Tibial artery (tissue), 4 donors: Measurements from ENCODE around the gene ZNF718.
"Not testable (repeated sequence)": the region's sequence is repeated elsewhere in the genome, so short reads cannot be mapped to it uniquely, and the experiment has no call there.

ENCODE experiments used
- DNase-seq, 2 donors: peaks; one replicate each; pipeline ENCODE4 v3.0.0-alpha.2; 2019
- H3K27ac ChIP-seq, 2 donors: fragments of 200-600 bp; sonication (generic) in 1 of 2; 1 replicate in 1 of 2; 2 replicates in 1 of 2; pipeline ENCODE4 v1.5.1; 2018 to 2019; ENCODE audit warnings: mild to moderate bottlenecking in 1 of 2
- H3K27me3 ChIP-seq, 2 donors: fragments of 200-600 bp; sonication (generic) in 1 of 2; one replicate each; pipeline versions ENCODE4 v1.5.1 to v1.6.0; 2016 to 2019
- H3K36me3 ChIP-seq, 3 donors: fragments of 200-600 bp; sonication (generic) in 2 of 3; one replicate each; pipeline ENCODE4 v1.5.1; 2016 to 2019; ENCODE audit warnings: mild to moderate bottlenecking in 2 of 3
- H3K4me1 ChIP-seq, 4 donors: fragments of 200-600 bp; sonication (generic) in 2 of 4; 1 replicate in 3 of 4; 2 replicates in 1 of 4; pipeline ENCODE4 v1.5.1; 2016 to 2019
- H3K4me3 ChIP-seq, 2 donors: fragments of 200-600 bp; sonication (generic) in 1 of 2; 1 replicate in 1 of 2; 2 replicates in 1 of 2; pipeline ENCODE4 v1.5.1; 2018 to 2019; ENCODE audit warnings: mild to moderate bottlenecking in 2 of 2
- H3K9me3 ChIP-seq, 3 donors: fragments of 200-600 bp; sonication (generic) in 1 of 3; one replicate each; pipeline ENCODE4 v1.5.1; 2016 to 2019
- CTCF ChIP-seq, 2 experiments: fragments of 200-600 bp in 1 of 2; fragments of 450-650 bp in 1 of 2; IDR thresholded peaks; one replicate each; pipeline ENCODE4 v1.5.1; 2017 to 2019; ENCODE audit warnings: antibody characterized with exemption in 2 of 2, mild to moderate bottlenecking in 1 of 2, moderate library complexity in 1 of 2
- intact Hi-C: fragments of 100-400 bp; cut with DNase I; formaldehyde crosslinking; loops from one replicate; pipeline ENCODE4 v1.15.0; 2023; ENCODE audit warnings: low total_unique reads

Gene ZNF718

DNA sequence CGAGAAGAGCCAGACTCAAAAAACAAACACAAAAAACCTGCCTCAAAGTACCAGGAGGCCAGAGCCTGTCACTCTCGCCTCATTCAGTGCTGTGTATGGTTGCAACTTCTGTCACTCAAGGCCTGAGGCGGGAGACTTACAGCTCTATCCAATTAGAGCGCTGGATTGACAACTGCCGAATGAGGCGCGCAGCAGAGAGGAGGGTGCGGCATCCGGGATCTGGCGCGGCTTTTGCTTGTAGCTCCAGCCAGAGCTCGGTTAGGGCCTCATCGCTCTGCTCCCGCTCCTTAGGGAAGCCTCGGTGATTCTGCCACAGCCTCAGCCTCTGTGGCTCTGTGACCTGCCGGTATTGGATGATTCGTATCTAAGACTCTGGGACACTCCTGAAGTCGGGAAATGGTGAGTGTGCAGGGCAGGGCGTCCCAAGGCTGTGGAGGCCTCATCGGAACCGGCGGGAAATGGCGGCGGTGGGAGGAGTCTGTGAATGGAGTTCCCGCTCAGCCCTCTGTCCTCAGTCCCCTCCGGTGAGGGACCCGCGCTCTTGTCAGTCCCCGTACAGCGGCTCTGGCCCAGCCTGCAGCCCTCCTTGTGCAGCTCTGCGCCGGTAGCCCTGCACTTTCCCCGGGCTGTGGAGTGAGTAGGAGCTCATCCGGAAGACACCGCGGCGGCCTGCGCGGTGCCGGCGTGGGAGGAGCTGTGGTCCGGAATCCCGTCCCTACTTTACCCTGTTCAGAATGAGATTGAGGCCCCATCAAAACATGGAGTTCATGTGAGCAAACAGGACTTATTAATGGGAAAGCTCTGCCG lies at the start of gene ZNF718:
Gene ZNF718 (plus strand): TSS at position 227 of the 807 bp plus-strand sequence. CDS start 170 bp downstream, at position 397.
- Histone ChIP-seq H3K9me3 (no peaks in the 10 kb centered on the region), H3K4me3 (peak within 1 kb of the TSS; percentile 83), H3K27me3 (no peaks in the 10 kb centered on the region), H3K4me1 (peaks cover 0 to 13% (median 6%) of the 10 kb centered on the region in 4 donors), H3K36me3 (peaks cover 0 to 28% (median 22%) of the 10 kb centered on the region in 3 donors), H3K27ac (peak within 1 kb of the TSS; percentile 73 to 89)
- intact Hi-C loops = no loop called here
- no peak for TF ChIP-seq CTCF (IDR thresholded peaks at IDR 0.05)
- peak; percentile 94 to 95 for DNase-seq

DNA sequence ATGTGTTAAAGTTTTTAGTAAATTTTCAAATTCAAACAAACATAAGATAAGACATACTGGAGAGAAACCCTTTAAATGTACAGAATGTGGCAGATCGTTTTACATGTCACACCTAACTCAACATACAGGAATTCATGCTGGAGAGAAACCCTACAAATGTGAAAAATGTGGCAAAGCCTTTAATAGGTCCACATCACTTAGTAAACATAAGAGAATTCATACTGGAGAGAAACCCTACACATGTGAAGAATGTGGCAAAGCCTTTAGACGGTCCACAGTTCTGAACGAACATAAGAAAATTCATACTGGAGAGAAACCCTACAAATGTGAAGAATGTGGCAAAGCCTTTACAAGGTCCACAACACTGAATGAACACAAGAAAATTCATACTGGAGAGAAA lies 38.4 kb upstream of the ZNF718 start:
- no peak overlapping the region for H3K4me3 ChIP-seq
- no peak for TF ChIP-seq CTCF (IDR thresholded peaks at IDR 0.05)
- no peak for DNase-seq
- peaks cover 8 to 99% (median 84%) of the 10 kb centered on the region in 3 donors for H3K9me3 ChIP-seq
- H3K27me3 ChIP-seq = no peaks in the 10 kb centered on the region
- H3K27ac ChIP-seq = no peak overlapping the region
- intact Hi-C loops = no loop called here
- H3K36me3 ChIP-seq = peaks cover 63 to 95% (median 95%) of the 10 kb centered on the region in 3 donors
- no peaks in the 10 kb centered on the region for H3K4me1 ChIP-seq

DNA sequence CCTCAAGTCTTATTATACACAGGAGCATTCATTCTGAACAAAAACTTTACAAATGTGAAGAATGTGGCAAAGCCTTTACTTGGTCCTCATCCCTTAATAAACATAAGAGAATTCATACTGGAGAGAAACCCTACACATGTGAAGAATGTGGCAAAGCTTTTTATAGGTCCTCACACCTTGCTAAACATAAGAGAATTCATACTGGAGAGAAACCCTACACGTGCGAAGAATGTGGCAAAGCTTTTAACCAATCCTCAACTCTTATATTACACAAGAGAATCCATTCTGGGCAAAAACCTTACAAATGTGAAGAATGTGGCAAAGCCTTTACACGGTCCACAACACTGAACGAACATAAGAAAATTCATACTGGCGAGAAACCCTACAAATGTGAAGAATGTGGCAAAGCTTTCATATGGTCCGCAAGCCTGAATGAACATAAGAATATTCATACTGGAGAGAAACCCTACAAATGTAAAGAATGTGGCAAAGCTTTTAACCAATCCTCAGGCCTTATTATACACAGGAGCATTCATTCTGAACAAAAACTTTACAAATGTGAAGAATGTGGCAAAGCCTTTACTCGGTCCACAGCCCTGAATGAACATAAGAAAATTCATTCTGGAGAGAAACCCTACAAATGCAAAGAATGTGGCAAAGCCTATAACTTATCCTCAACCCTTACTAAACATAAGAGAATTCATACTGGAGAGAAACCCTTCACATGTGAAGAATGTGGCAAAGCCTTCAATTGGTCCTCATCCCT lies 37.6 kb upstream of the ZNF718 start:
- H3K4me3 ChIP-seq, DNase-seq, H3K27ac ChIP-seq, H3K4me1 ChIP-seq, intact Hi-C loops, H3K27me3 ChIP-seq: not testable (repeated sequence)
- Histone ChIP-seq H3K36me3 (peaks cover 56 to 95% (median 95%) of the 10 kb centered on the region in 3 donors), H3K9me3 (peaks cover 8 to 99% (median 84%) of the 10 kb centered on the region in 3 donors)

GRCh38 chr4:98386-98785 lies 25.9 kb upstream of the ZNF718 start:
- Histone ChIP-seq H3K4me3 (no peak overlapping the region), H3K27ac (no peak overlapping the region), H3K27me3 (no peaks in the 10 kb centered on the region), H3K4me1 (no peaks in the 10 kb centered on the region), H3K9me3 (peaks cover 40 to 99% (median 70%) of the 10 kb centered on the region in 3 donors), H3K36me3 (peaks cover 0 to 23% (median 7%) of the 10 kb centered on the region in 3 donors)
- no peak for DNase-seq
- TF ChIP-seq CTCF (IDR thresholded peaks at IDR 0.05) = no peak
- intact Hi-C loops = no loop called here

DNA sequence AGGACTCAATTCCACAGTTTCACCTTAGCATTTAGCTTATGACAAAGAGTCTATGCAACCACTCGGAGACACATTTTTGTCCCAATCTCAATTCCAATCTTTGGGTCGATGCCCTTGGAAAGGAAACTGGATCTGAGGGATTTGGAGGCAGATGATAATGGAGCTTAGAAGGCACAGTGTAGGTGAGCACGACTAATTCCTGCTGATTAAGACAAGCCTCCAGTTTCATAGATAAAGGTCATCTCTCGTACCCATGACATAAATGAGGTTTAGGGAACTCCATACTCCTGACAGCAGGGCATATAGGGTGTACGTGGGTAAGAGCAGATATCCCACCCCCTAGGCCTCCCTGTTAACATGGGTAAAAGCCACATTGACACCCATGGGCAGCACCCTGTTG lies 24.4 kb upstream of the ZNF718 start:
- Histone ChIP-seq H3K4me3 (no peak overlapping the region), H3K27me3 (no peaks in the 10 kb centered on the region), H3K36me3 (peaks cover 0 to 19% (median under 1%) of the 10 kb centered on the region in 3 donors), H3K9me3 (peaks cover 30 to 92% (median 58%) of the 10 kb centered on the region in 3 donors), H3K4me1 (no peaks in the 10 kb centered on the region), H3K27ac (no peak overlapping the region)
- no peak for TF ChIP-seq CTCF (IDR thresholded peaks at IDR 0.05)
- intact Hi-C loops = no loop called here
- DNase-seq = no peak

- Histone ChIP-seq H3K27me3 (peaks cover 0 to 56% of the 10 kb centered on the region in 2 donors), H3K27ac (no peak overlapping the region), H3K4me3 (peak overlapping the region; percentile 6 to 33), H3K36me3 (peaks cover 0 to 4% (median 0%) of the 10 kb centered on the region in 3 donors), H3K4me1 (peaks cover 0 to 14% (median 6%) of the 10 kb centered on the region in 4 donors), H3K9me3 (peaks cover 0 to 57% (median 27%) of the 10 kb centered on the region in 3 donors)
- no peak for TF ChIP-seq CTCF (IDR thresholded peaks at IDR 0.05)
- DNase-seq = no peak
- intact Hi-C loops = no loop called here
These were observed 17.2 kb upstream of the ZNF718 start for GRCh38 chr4:107083-107443.
